Neural progenitor cell (in vitro differentiated cells): ENCODE data around the gene C4B. TPM values are rescaled to one million over a fixed set of nuclear protein-coding genes. Genes with fewer than 3 reads are reported as not detected.

Experiments
- DNase-seq: peaks from one replicate; pipeline ENCODE4 v3.0.0-alpha.2; 2016; ENCODE audit warnings: low spot score
- H2AFZ ChIP-seq: fragments of 200-600 bp; sonication (generic); replicated peaks from 2 replicates; pipeline ENCODE4 v1.6.1; 2016; ENCODE audit warnings: antibody characterized with exemption
- H3F3A ChIP-seq: fragments of 200-600 bp; sonication (generic); 2 replicates; pipeline ENCODE4 v1.6.1; 2016; ENCODE audit warnings: antibody characterized with exemption, low read depth
- H3K27ac ChIP-seq: fragments of 200-600 bp; sonication (generic); 2 replicates; pipeline ENCODE4 v1.5.1; 2016; ENCODE audit warnings: mild to moderate bottlenecking
- H3K27me3 ChIP-seq: fragments of 200-600 bp; sonication (generic); 2 replicates; pipeline ENCODE4 v1.6.1; 2016; ENCODE audit warnings: mild to moderate bottlenecking, moderate library complexity
- H3K36me3 ChIP-seq: fragments of 200-600 bp; sonication (generic); 2 replicates; pipeline ENCODE4 v1.5.1; 2016
- H3K4me1 ChIP-seq: fragments of 200-600 bp; sonication (generic); 2 replicates; pipeline ENCODE4 v1.6.1; 2016; ENCODE audit warnings: mixed run types
- H3K4me2 ChIP-seq: fragments of 200-600 bp; sonication (generic); 2 replicates; pipeline ENCODE4 v1.6.1; 2016
- H3K4me3 ChIP-seq: fragments of 200-600 bp; sonication (generic); 2 replicates; pipeline ENCODE4 v1.5.1; 2016
- H3K79me2 ChIP-seq: fragments of 200-600 bp; sonication (generic); 2 replicates; pipeline ENCODE4 v1.6.1; 2016; ENCODE audit warnings: low read depth
- H3K9ac ChIP-seq: fragments of 200-600 bp; sonication (generic); 2 replicates; pipeline ENCODE4 v1.6.1; 2016
- H3K9me3 ChIP-seq: fragments of 200-600 bp; sonication (generic); 2 replicates; pipeline ENCODE4 v1.5.1; 2016; ENCODE audit warnings: low read depth
- H4K20me1 ChIP-seq: fragments of 200-600 bp; sonication (generic); 2 replicates; pipeline ENCODE4 v1.6.1; 2016; ENCODE audit warnings: low read depth
- H3K27ac Mint-ChIP-seq: 3 replicates; pipeline ENCODE4 v1.8.0; 2021; ENCODE audit warnings: mixed read lengths
- H3K27me3 Mint-ChIP-seq: 2 replicates; pipeline ENCODE4 v1.8.0; 2022; ENCODE audit warnings: low read depth, mild to moderate bottlenecking, inconsistent platforms, moderate library complexity, mixed read lengths; ENCODE audit not compliant: insufficient read depth
- H3K36me3 Mint-ChIP-seq: 3 replicates; pipeline ENCODE4 v1.8.0; 2021; ENCODE audit warnings: mixed read lengths
- H3K4me1 Mint-ChIP-seq: 3 replicates; pipeline ENCODE4 v1.8.0; 2021; ENCODE audit warnings: mixed read lengths
- H3K4me3 Mint-ChIP-seq: 3 replicates; pipeline ENCODE4 v1.8.0; 2021; ENCODE audit warnings: mild to moderate bottlenecking, moderate library complexity, mixed read lengths
- H3K9me3 Mint-ChIP-seq: 3 replicates; pipeline ENCODE4 v1.8.0; 2020; ENCODE audit warnings: mixed read lengths
- EZH2 ChIP-seq: fragments of 200-600 bp; sonication (generic); IDR thresholded peaks from 2 replicates; pipeline ENCODE4 v1.6.1; 2017; ENCODE audit warnings: antibody characterized with exemption, mild to moderate bottlenecking, moderate library complexity
- EZH2phosphoT487 ChIP-seq: fragments of 200-600 bp; sonication (generic); IDR thresholded peaks from 2 replicates; pipeline ENCODE4 v1.6.1; 2017; ENCODE audit warnings: antibody characterized with exemption
- total RNA-seq: library from RNA; depleted of rRNA; stranded (reverse); fragments of >200 nt; gene quantifications from 2 replicates; pipeline ENCODE4 v1.2.3, GENCODE V29; 2015; ENCODE audit warnings: low replicate concordance
- TF ChIP-seq, protein P1 (sequence below): fragments of 200-600 bp; sonication (generic); IDR thresholded peaks from 2 replicates; pipeline ENCODE4 v1.5.1; 2017; ENCODE audit warnings: antibody characterized with exemption, mild to moderate bottlenecking

C4B gene
- total RNA-seq, 1 donor from 2014 or later: 0.30 TPM

DNA sequence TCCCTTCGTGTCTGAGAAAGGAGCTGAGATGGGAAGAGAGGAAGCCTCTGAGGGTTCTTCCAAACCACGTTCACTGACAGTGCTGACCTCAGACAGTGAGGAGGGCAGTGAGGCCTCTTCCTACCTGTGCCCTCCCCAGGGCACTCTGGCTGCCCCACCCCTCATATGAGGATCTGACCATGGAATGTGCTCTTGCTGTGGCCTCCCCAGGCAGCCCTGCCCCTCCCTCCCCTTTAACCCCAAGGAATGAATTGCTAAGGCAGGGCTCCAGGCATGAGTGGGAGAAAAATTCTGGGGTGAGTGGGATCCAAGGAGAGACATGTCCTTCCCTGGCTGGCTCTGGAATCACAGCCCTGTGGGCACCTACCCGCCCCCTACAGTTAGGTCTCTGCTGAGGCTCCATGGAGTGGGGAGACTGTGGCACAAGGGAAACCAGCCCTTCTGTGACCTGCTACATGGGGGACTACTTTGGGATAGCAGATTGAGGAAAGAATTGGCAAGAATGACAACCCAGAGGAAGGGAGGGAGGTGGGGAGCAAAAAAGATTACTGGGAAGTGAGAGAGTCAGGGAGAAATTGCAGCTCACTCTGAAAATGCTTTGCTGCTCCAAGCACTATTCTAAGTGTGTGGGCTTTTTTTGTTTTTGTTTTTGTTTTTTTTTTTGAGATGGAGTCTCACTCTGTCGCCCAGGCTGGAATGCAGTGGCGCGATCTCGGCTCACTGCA lies 65.1 kb downstream of the C4B start:
- H3K9ac ChIP-seq: no peak overlapping the region
- no peak for DNase-seq
- H3K36me3 ChIP-seq: no peaks in the 10 kb centered on the region
- no peak overlapping the region for H3K27ac Mint-ChIP-seq
- no peak overlapping the region for H3K4me2 ChIP-seq
- no peak overlapping the region for H3K27ac ChIP-seq
- H3K4me1 ChIP-seq: no peaks in the 10 kb centered on the region
- H3K9me3 ChIP-seq: no peaks in the 10 kb centered on the region
- peaks cover 21% of the 10 kb centered on the region for H3K4me1 Mint-ChIP-seq
- TF ChIP-seq EZH2phosphoT487 (no peak), EZH2 (no peak)
- TF ChIP-seq, protein P1, sequence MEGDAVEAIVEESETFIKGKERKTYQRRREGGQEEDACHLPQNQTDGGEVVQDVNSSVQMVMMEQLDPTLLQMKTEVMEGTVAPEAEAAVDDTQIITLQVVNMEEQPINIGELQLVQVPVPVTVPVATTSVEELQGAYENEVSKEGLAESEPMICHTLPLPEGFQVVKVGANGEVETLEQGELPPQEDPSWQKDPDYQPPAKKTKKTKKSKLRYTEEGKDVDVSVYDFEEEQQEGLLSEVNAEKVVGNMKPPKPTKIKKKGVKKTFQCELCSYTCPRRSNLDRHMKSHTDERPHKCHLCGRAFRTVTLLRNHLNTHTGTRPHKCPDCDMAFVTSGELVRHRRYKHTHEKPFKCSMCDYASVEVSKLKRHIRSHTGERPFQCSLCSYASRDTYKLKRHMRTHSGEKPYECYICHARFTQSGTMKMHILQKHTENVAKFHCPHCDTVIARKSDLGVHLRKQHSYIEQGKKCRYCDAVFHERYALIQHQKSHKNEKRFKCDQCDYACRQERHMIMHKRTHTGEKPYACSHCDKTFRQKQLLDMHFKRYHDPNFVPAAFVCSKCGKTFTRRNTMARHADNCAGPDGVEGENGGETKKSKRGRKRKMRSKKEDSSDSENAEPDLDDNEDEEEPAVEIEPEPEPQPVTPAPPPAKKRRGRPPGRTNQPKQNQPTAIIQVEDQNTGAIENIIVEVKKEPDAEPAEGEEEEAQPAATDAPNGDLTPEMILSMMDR: no peak
- no peaks in the 10 kb centered on the region for H4K20me1 ChIP-seq
- no peaks in the 10 kb centered on the region for H3F3A ChIP-seq
- no peak overlapping the region for H2AFZ ChIP-seq
- H3K79me2 ChIP-seq: no peaks in the 10 kb centered on the region
- H3K27me3 ChIP-seq: no peaks in the 10 kb centered on the region
- H3K4me3 Mint-ChIP-seq: no peak overlapping the region
- no peaks in the 10 kb centered on the region for H3K9me3 Mint-ChIP-seq
- peaks cover 6% of the 10 kb centered on the region for H3K27me3 Mint-ChIP-seq
- H3K4me3 ChIP-seq: no peak overlapping the region
- no peaks in the 10 kb centered on the region for H3K36me3 Mint-ChIP-seq

GRCh38 chr6:32081168-32081990 lies 66.8 kb downstream of the C4B start:
- Histone ChIP-seq H3K79me2 (no peaks in the 10 kb centered on the region), H2AFZ (no peak overlapping the region), H3K4me3 (no peak overlapping the region), H3F3A (no peaks in the 10 kb centered on the region), H3K9me3 (no peaks in the 10 kb centered on the region), H3K9ac (no peak overlapping the region), H3K27me3 (peaks cover 3% of the 10 kb centered on the region), H3K4me2 (no peak overlapping the region), H3K4me1 (no peaks in the 10 kb centered on the region), H3K36me3 (no peaks in the 10 kb centered on the region), H3K27ac (no peak overlapping the region), H4K20me1 (no peaks in the 10 kb centered on the region)
- no peaks in the 10 kb centered on the region for H3K36me3 Mint-ChIP-seq
- no peak for DNase-seq
- no peak for TF ChIP-seq EZH2phosphoT487
- TF ChIP-seq EZH2: no peak
- TF ChIP-seq, protein P1: no peak
- peaks cover 8% of the 10 kb centered on the region for H3K27me3 Mint-ChIP-seq
- H3K9me3 Mint-ChIP-seq: no peaks in the 10 kb centered on the region
- peaks cover 6% of the 10 kb centered on the region for H3K4me1 Mint-ChIP-seq
- no peak overlapping the region for H3K4me3 Mint-ChIP-seq
- H3K27ac Mint-ChIP-seq: peak overlapping the region; percentile 89

DNA sequence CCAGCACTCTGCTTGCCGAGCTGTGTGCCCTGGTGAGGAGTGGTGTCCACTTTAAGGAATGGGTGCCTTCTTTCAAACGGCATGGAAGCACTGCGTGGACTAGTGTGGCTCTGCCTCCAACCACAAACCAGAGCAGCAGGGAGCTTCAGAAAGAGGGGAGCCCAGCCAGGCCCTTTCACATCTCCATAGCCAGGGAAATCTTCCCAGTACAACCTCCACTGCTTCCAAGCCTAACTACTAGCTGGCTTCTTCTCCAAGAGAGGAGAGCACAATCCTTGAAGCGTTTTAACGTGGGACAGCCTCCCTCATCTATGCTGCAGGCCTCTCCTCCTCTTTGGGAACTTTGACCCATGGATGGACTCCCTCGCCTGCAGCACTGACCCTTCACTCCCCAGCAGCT lies 67.9 kb downstream of the C4B start:
- Histone ChIP-seq H3K4me1 (no peaks in the 10 kb centered on the region), H3K27me3 (peaks cover 14% of the 10 kb centered on the region)

More for the DNA sequence above, 67.9 kb downstream of the C4B start:
- Histone ChIP-seq H3K9ac (no peak overlapping the region), H3K79me2 (no peaks in the 10 kb centered on the region), H3K9me3 (no peaks in the 10 kb centered on the region), H3K27ac (no peak overlapping the region), H3F3A (no peaks in the 10 kb centered on the region), H4K20me1 (no peaks in the 10 kb centered on the region), H3K36me3 (no peaks in the 10 kb centered on the region), H2AFZ (no peak overlapping the region), H3K4me2 (no peak overlapping the region), H3K4me3 (no peak overlapping the region)
- Mint-ChIP-seq H3K9me3 (no peaks in the 10 kb centered on the region), H3K4me1 (peaks cover 5% of the 10 kb centered on the region), H3K27me3 (peaks cover 9% of the 10 kb centered on the region), H3K36me3 (no peaks in the 10 kb centered on the region), H3K27ac (no peak overlapping the region), H3K4me3 (no peak overlapping the region)
- DNase-seq: no peak
- TF ChIP-seq EZH2: no peak
- TF ChIP-seq, protein P1: no peak
- TF ChIP-seq EZH2phosphoT487: no peak
